ENCODE results near the gene USP10. TPM values are rescaled to one million over a fixed set of nuclear protein-coding genes. Genes with fewer than 3 reads are reported as not detected.
"Not testable (repeated sequence)": the region's sequence is repeated elsewhere in the genome, so short reads cannot be mapped to it uniquely, and the experiment has no call there.

Gene USP10
- polyA plus RNA-seq, 1 donor, result 137 TPM

- DNase-seq, result peak; percentile 85
Observed at GRCh38 chr16:84726079-84726668, 26.4 kb downstream of the USP10 start.

- no peak for DNase-seq
Observed at GRCh38 chr16:84726669-84727467, 27.1 kb downstream of the USP10 start.

- no peak for DNase-seq
Observed at GRCh38 chr16:84728853-84729424, 29.1 kb downstream of the USP10 start.

- no peak for DNase-seq
Observed at GRCh38 chr16:84729716-84730320, 30.0 kb downstream of the USP10 start.

GRCh38 chr16:84730406-84731106, 30.8 kb downstream of the USP10 start:
- no peak for DNase-seq

GRCh38 chr16:84732332-84732673, 32.5 kb downstream of the USP10 start:
- not testable (repeated sequence) for DNase-seq

GRCh38 chr16:84732674-84733352, 33.0 kb downstream of the USP10 start:
- no peak for DNase-seq

GRCh38 chr16:84735849-84736586, 36.2 kb downstream of the USP10 start:
- no peak for DNase-seq

GRCh38 chr16:84737192-84738011, 37.6 kb downstream of the USP10 start:
- no peak for DNase-seq

- DNase-seq, result peak; percentile 65
Observed at GRCh38 chr16:84738255-84739038, 38.6 kb downstream of the USP10 start.

- DNase-seq, result no peak
Observed at GRCh38 chr16:84739349-84740124, 39.7 kb downstream of the USP10 start.

- no peak for DNase-seq
Observed at GRCh38 chr16:84740596-84741116, 40.9 kb downstream of the USP10 start.

- no peak for DNase-seq
Observed at GRCh38 chr16:84741340-84741830, 41.6 kb downstream of the USP10 start.

GRCh38 chr16:84742641-84743092, 42.9 kb downstream of the USP10 start:
- DNase-seq, result no peak

- no peak for DNase-seq
Observed at GRCh38 chr16:84746231-84746630, 46.4 kb downstream of the USP10 start.

GRCh38 chr16:84746875-84747274, 47.1 kb downstream of the USP10 start:
- no peak for DNase-seq

- not testable (repeated sequence) for DNase-seq
Observed at GRCh38 chr16:84748247-84748646, 48.4 kb downstream of the USP10 start.

- no peak for DNase-seq
Observed at GRCh38 chr16:84749072-84749471, 49.3 kb downstream of the USP10 start.
